Breast epithelium (tissue), 3 donors: ENCODE results near the gene ELP1.

ENCODE experiments used
- CTCF ChIP-seq, 3 donors: fragments of 450-650 bp; IDR thresholded peaks; one replicate each; pipeline ENCODE4 v1.5.1; 2016 to 2017; ENCODE audit warnings: antibody characterized with exemption in 3 of 3, mild to moderate bottlenecking in 3 of 3, moderate library complexity in 3 of 3
- POLR2A ChIP-seq: fragments of 450-650 bp; IDR thresholded peaks from one replicate; pipeline ENCODE4 v1.6.1; 2016; ENCODE audit warnings: antibody characterized with exemption, mild to moderate bottlenecking, moderate library complexity
- POLR2AphosphoS5 ChIP-seq, 3 donors: sonication (generic); formaldehyde crosslinking; IDR thresholded peaks; one replicate each; pipeline ENCODE4 v1.6.1; 2017; ENCODE audit warnings: antibody characterized with exemption in 3 of 3

- no peak for TF ChIP-seq POLR2A
- TF ChIP-seq CTCF (IDR thresholded peaks at IDR 0.05): no peak
- TF ChIP-seq POLR2AphosphoS5 (IDR thresholded peaks at IDR 0.05): no peak
These were observed 89.1 kb downstream of the ELP1 start for GRCh38 chr9:108844856-108845255.
